HG03175 (cell line): ENCODE measurements around the gene BANK1.
A peak's percentile ranks its signal among the peaks of the same experiment; 100 is the strongest.

Experiments used
- ATAC-seq: cut with Tn5 transposase; IDR thresholded peaks from one replicate; pipeline ENCODE4 v1.9.1; 2021; ENCODE audit warnings: mild to moderate bottlenecking, moderate library complexity; ENCODE audit not compliant: unreplicated experiment

Gene BANK1

GRCh38 chr4:101790521-101791181 lies at the start of gene BANK1:
Gene BANK1, plus strand, starts transcription at chr4:101790730. Its CDS starts 151 bp downstream, at chr4:101790881.
- peak; percentile 100 for ATAC-seq

- ATAC-seq = no peak
Measured at GRCh38 chr4:101753721-101754120, 36.8 kb upstream of the BANK1 start.

GRCh38 chr4:101756181-101756580 lies 34.3 kb upstream of the BANK1 start:
- no peak for ATAC-seq

GRCh38 chr4:101761405-101761804 lies 29.1 kb upstream of the BANK1 start:
- ATAC-seq = no peak

GRCh38 chr4:101762025-101762424 lies 28.5 kb upstream of the BANK1 start:
- no peak for ATAC-seq

- no peak for ATAC-seq
Measured at GRCh38 chr4:101762534-101762933, 28.0 kb upstream of the BANK1 start.

GRCh38 chr4:101763576-101763975 lies 27.0 kb upstream of the BANK1 start:
- ATAC-seq = no peak

GRCh38 chr4:101774807-101775206 lies 15.7 kb upstream of the BANK1 start:
- ATAC-seq = no peak

GRCh38 chr4:101777431-101777830 lies 13.1 kb upstream of the BANK1 start:
- ATAC-seq = no peak

GRCh38 chr4:101780284-101780683 lies 10.2 kb upstream of the BANK1 start:
- ATAC-seq = no peak

- ATAC-seq = no peak
Measured at GRCh38 chr4:101782546-101782945, 8.0 kb upstream of the BANK1 start.

- no peak for ATAC-seq
Measured at GRCh38 chr4:101784957-101785356, 5.6 kb upstream of the BANK1 start.

GRCh38 chr4:101785486-101785885 lies 5.0 kb upstream of the BANK1 start:
- ATAC-seq = no peak

- no peak for ATAC-seq
Measured at GRCh38 chr4:101787701-101788316, 2.7 kb upstream of the BANK1 start.

GRCh38 chr4:101791182-101791558 lies 640 bp downstream of the BANK1 start:
- ATAC-seq = peak; percentile 1

GRCh38 chr4:101792056-101792590 lies 1.6 kb downstream of the BANK1 start:
- ATAC-seq = no peak

GRCh38 chr4:101793397-101793796 lies 2.9 kb downstream of the BANK1 start:
- ATAC-seq = no peak

- ATAC-seq = no peak
Measured at GRCh38 chr4:101794806-101795205, 4.3 kb downstream of the BANK1 start.

- no peak for ATAC-seq
Measured at GRCh38 chr4:101795704-101796103, 5.2 kb downstream of the BANK1 start.

- ATAC-seq = no peak
Measured at GRCh38 chr4:101801958-101802357, 11.4 kb downstream of the BANK1 start.

GRCh38 chr4:101806914-101807313 lies 16.4 kb downstream of the BANK1 start:
- ATAC-seq = peak; percentile 98

GRCh38 chr4:101807351-101807750 lies 16.8 kb downstream of the BANK1 start:
- peak; percentile 31 for ATAC-seq
